Adipocyte (in vitro differentiated cells): Measurements from ENCODE around the gene SMG9.

Experiments
- DNase-seq: peaks from one replicate; pipeline ENCODE4 v3.0.0-alpha.2; 2015; ENCODE audit warnings: low read depth
- H3K27me3 ChIP-seq: replicated peaks from 2 replicates; pipeline ENCODE4 v1.7.0; 2013; ENCODE audit warnings: mild to moderate bottlenecking, low read length, moderate library complexity; ENCODE audit not compliant: control insufficient read depth, insufficient read depth
- H3K36me3 ChIP-seq: 2 replicates; pipeline ENCODE4 v1.7.0; 2013; ENCODE audit warnings: low read length, mild to moderate bottlenecking, moderate library complexity; ENCODE audit not compliant: control insufficient read depth, insufficient read depth, severe bottlenecking
- H3K4me1 ChIP-seq: 2 replicates; pipeline ENCODE4 v1.7.0; 2013; ENCODE audit warnings: mild to moderate bottlenecking, low read length, moderate library complexity; ENCODE audit not compliant: control insufficient read depth, insufficient read depth
- H3K4me3 ChIP-seq: 2 replicates; pipeline ENCODE4 v1.7.0; 2013; ENCODE audit warnings: mild to moderate bottlenecking, low read length, moderate library complexity
- H3K9ac ChIP-seq: 2 replicates; pipeline ENCODE4 v1.7.0; 2013; ENCODE audit warnings: mild to moderate bottlenecking, low read length, moderate library complexity
- H3K9me3 ChIP-seq: 2 replicates; pipeline ENCODE4 v1.7.0; 2013; ENCODE audit warnings: mild to moderate bottlenecking, low read length, moderate library complexity; ENCODE audit not compliant: control insufficient read depth

SMG9 gene

DNA sequence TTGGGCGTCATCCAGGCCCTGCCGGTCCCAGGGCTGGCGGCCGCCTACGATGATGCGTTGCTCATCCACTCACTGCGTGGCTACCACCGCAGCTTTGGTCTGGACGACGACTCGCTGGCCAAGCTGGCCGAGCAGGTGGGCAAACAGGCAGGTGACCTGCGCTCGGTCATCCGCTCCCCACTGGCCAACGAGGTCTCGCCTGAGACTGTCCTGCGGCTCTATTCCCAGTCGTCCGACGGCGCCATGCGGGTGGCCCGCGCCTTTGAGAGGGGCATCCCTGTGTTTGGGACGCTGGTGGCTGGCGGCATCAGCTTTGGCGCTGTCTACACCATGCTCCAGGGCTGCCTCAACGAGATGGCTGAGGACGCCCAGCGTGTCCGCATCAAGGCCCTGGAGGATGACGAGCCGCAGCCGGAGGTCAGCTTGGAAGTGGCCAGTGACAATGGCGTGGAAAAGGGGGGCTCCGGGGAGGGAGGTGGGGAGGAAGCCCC is 35.3 kb downstream of the SMG9 start:
- no peaks in the 10 kb centered on the region for H3K9me3 ChIP-seq
- no peaks in the 10 kb centered on the region for H3K36me3 ChIP-seq
- H3K27me3 ChIP-seq, result peaks cover 2% of the 10 kb centered on the region
- DNase-seq, result no peak
- H3K4me1 ChIP-seq, result no peaks in the 10 kb centered on the region
- no peak overlapping the region for H3K4me3 ChIP-seq
- H3K9ac ChIP-seq, result no peak overlapping the region

DNA sequence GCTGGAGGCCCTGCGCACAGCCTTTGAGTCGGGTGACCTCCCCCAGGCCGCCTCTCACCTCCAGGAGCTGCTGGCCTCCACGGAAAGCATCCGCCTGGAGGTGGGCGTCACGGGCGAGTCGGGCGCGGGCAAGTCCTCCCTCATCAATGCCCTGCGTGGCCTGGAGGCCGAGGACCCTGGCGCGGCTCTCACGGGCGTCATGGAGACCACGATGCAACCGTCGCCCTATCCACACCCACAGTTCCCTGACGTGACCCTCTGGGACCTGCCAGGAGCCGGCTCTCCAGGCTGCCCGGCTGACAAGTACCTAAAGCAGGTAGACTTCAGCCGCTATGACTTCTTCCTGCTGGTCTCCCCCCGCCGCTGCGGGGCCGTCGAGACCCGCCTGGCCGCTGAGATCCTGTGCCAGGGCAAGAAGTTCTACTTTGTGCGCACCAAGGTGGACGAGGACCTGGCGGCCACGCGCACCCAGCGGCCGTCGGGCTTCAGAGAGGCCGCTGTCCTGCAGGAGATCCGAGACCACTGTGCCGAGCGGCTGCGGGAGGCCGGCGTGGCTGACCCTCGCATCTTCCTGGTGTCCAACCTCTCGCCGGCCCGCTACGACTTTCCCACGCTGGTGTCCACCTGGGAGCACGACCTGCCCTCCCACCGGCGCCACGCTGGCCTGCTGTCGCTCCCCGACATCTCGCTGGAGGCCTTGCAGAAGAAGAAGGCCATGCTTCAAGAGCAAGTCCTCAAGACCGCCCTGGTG is 36.0 kb downstream of the SMG9 start:
- Histone ChIP-seq H3K9ac (no peak overlapping the region), H3K4me3 (no peak overlapping the region), H3K4me1 (no peaks in the 10 kb centered on the region), H3K9me3 (no peaks in the 10 kb centered on the region), H3K27me3 (peaks cover 2% of the 10 kb centered on the region), H3K36me3 (no peaks in the 10 kb centered on the region)
- DNase-seq, result no peak

DNA sequence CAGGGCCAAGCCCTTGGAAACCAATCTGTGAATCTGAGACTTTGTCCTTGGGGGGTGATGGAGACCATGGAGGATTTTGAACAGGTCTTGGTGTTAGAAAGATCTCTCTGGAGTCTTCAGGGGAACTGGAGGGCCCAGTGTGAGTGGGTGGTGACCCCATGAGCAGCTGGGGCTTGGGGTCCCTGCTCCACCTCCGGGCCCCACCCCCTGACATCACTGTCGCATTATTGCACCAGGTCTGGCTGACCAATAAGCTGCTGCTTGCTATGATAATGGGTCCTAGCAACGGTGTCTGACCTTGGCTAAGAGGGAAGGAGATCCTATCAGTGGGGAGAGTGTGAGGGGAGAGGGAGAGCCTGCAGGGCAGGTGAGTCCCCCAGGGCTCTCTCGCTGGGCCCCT is 39.0 kb downstream of the SMG9 start, which contains the start of gene IRGC:
IRGC (plus strand) TSS at position 301 of the 400 bp plus-strand sequence. CDS start 2,483 bp downstream, outside the sequence.
- DNase-seq, result no peak
- H3K36me3 ChIP-seq, result no peaks in the 10 kb centered on the region
- no peak within 1 kb of the TSS for H3K4me3 ChIP-seq
- peaks cover 2% of the 10 kb centered on the region for H3K27me3 ChIP-seq
- no peak within 1 kb of the TSS for H3K9ac ChIP-seq
- H3K9me3 ChIP-seq, result no peaks in the 10 kb centered on the region
- no peaks in the 10 kb centered on the region for H3K4me1 ChIP-seq

DNA sequence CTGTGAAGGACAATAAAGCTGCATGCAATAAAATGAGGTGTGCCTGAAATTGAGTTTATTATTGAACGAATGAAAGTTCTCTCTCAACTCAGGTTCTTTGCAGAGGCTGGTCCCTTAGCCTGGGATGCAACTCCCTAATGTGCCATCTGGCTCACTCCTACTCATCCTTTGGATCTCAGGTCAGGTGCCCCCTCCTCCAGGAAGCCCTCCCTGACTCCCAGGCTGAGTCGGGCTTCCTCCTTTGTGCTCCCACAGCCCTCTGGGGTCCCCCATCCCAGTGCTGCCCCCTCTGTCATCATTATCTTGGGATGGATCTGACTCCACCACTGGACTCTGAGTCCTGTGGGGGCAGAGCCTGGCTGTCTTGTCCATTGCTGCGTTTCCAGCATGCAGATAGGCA is 41.6 kb downstream of the SMG9 start:
- peaks cover 2% of the 10 kb centered on the region for H3K27me3 ChIP-seq
- H3K36me3 ChIP-seq, result no peaks in the 10 kb centered on the region
- H3K4me1 ChIP-seq, result no peaks in the 10 kb centered on the region
- H3K4me3 ChIP-seq, result no peak overlapping the region
- no peak overlapping the region for H3K9ac ChIP-seq
- H3K9me3 ChIP-seq, result peaks cover 7% of the 10 kb centered on the region
- DNase-seq, result no peak

DNA sequence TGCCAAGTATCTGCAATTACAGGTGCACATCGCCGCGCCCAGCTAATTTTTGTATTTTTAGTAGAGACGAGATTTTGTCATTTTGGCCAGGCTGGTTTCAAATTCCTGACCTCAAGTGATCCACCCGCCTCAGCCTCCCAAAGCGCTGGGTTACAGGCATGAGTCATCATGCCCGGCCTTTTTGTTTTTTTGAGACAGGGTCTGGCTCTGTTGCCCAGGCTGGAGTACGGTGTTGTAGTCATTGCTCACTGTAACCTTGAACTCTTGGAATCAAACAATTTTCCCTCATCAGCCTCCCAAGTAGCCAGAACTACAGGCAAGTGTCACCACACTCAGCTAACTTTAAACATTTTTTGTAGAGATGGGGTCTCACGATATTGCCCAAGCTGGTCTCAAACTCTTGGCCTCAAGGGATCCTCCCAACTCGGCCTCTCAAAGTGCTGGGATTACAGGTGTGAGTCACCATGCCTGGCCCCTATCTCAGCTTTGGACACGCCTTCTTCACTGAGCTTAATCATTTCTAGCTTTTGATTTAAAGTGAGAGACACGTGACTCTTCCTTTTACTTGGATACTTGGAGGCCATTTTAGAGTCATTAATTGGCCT is 42.9 kb downstream of the SMG9 start:
- H3K36me3 ChIP-seq, result no peaks in the 10 kb centered on the region

DNA sequence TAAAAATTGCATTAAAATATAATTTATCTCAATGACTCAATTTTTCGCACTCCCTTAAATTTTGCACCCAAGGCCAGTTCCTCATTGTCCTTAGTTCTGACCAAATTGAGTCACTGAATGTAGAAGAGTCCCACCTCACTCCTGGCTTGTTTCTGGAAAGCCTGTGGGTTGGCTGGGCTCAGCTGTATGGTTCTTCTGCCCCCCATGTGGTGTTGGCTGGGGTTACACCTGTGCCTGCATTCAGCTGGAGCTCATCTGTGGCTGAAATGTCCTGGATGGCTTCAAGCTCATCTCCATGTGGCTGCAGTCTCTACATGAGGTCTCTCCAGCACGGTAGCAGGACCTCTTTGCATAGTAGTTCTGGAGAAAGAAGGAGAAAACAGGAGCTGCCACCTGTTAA is 46.0 kb downstream of the SMG9 start:
- no peak for DNase-seq
- Histone ChIP-seq H3K4me1 (no peaks in the 10 kb centered on the region), H3K27me3 (no peaks in the 10 kb centered on the region), H3K9me3 (peaks cover 7% of the 10 kb centered on the region), H3K4me3 (no peak overlapping the region), H3K9ac (no peak overlapping the region), H3K36me3 (no peaks in the 10 kb centered on the region)

More for the DNA sequence above, 42.9 kb downstream of the SMG9 start:
- Histone ChIP-seq H3K9me3 (peaks cover 7% of the 10 kb centered on the region), H3K9ac (no peak overlapping the region), H3K27me3 (peaks cover under 1% of the 10 kb centered on the region), H3K4me3 (no peak overlapping the region), H3K4me1 (no peaks in the 10 kb centered on the region)
- DNase-seq, result no peak

DNA sequence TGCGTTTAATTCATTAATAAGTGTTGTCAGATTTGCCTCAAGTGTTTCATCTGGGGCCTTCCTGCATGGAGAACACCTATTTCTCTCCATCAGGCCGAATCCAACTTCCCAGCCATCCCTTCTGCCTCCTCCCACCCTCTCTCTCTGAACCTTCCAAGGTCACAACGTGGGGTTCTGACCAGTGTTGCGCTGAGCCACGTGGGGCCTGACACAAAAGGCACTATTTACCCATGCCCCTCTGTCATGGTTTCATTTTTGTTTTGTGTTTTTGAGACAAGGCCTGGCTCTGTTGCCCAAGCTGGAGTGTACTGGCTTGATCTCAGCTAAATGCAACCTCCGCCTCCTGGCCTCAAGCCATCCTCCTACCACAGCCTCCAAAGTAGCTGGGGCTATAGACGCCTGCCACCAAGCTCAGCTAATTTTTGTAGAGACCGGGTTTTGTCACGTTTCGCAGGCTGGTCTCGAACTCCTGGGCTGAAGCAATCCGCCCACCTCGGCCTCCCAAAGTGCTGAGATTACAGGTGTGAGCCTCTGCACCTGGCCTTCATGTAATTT is 47.5 kb downstream of the SMG9 start:
- Histone ChIP-seq H3K9me3 (peaks cover 7% of the 10 kb centered on the region), H3K27me3 (no peaks in the 10 kb centered on the region), H3K36me3 (no peaks in the 10 kb centered on the region), H3K9ac (no peak overlapping the region), H3K4me1 (no peaks in the 10 kb centered on the region), H3K4me3 (no peak overlapping the region)
- DNase-seq, result no peak

DNA sequence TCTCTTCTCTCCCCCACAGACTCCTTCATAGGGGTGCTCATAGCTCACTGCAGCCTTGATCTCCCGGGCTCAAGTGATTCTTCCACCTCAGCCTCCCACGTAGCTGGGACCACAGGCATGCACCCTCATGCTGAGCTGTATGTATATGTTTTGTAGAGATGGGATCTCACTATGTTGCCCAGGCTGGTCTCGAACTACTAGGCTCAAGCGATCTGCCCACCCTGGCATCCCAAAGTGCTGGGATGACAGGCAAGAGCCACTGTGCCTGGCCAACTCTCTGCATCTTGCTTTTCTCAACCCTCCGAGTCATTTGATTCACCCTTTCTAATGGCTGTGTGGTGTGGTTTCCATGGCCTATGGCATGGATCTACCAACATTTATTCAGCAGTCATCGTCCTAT is 49.0 kb downstream of the SMG9 start:
- Histone ChIP-seq H3K4me3 (no peak overlapping the region), H3K27me3 (no peaks in the 10 kb centered on the region), H3K9me3 (peaks cover 7% of the 10 kb centered on the region), H3K4me1 (peaks cover 8% of the 10 kb centered on the region), H3K36me3 (no peaks in the 10 kb centered on the region), H3K9ac (no peak overlapping the region)
- no peak for DNase-seq

DNA sequence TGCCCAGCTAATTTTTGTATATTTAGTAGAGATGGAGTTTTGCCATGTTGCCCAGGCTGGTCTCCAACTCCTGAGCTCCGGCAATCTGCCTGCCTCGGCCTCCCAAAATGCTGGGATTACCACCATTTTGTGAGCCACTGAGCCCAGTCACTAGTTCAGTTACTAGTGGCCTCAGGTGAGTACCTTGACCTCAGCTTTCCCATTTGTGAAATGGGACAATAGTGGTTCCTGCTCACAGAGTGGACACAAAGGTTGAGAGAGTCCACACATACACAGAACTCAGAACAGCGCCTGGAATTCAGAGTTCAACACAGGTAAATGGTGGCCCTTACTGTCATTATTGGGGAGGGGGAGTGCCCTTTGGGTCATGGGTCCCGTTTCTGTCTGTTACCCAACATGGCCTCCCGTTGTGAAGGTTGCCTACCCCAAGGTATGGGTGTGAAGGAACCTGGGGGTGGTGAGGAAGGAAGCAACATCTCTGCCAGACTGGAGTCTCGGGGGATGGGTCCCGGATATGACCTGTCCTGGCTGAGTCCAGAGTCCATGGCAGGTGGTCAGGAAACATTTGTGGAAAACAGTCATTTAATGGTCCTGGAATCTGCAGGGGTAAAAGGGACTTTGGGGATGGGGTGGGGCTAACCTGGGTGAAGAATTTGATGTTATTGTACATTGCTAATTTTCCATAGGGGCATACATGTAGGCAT is 50.6 kb downstream of the SMG9 start:
- Histone ChIP-seq H3K4me3 (no peak overlapping the region), H3K36me3 (no peaks in the 10 kb centered on the region), H3K4me1 (peaks cover 15% of the 10 kb centered on the region), H3K27me3 (no peaks in the 10 kb centered on the region), H3K9ac (no peak overlapping the region), H3K9me3 (peaks cover 7% of the 10 kb centered on the region)
- no peak for DNase-seq

DNA sequence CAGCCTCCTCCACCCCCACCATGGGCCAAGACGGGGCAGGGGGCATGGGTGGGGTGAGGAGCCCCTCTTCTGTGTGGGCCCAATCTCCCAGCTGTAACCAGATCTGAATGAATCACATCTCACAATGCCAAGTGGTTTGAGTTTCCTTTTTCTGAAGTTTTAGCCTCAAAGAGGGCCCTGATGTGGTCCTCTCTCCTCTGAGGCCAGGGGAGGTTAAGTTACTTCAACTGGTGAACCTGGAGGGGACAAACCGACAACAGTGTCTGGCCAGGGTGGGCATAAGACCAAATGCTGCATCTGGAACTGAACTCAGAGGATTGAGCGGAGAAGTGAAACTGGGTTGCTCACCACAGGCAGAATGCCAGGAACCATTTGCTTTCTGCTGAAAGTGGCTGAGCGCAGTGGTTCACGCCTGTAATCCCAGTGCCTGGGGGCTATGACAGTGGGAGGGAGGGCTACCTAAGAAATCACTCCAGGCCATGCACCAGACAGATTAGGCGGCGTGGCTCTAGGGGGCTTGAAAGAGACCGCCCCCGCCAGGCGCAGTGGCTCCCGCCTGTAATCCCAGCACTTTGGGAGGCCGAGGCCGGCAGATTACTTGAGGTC is 54.3 kb downstream of the SMG9 start:
- peak; percentile 89 for DNase-seq
- Histone ChIP-seq H3K4me3 (peak overlapping the region; percentile 78), H3K36me3 (no peaks in the 10 kb centered on the region), H3K4me1 (peaks cover 15% of the 10 kb centered on the region), H3K9me3 (peaks cover 8% of the 10 kb centered on the region), H3K9ac (peak overlapping the region; percentile 68), H3K27me3 (no peaks in the 10 kb centered on the region)
